Caco-2 (cell line): ENCODE data around the gene STK36. TPM values are rescaled to one million over a fixed set of nuclear protein-coding genes. Genes with fewer than 3 reads are reported as not detected.

ENCODE experiments used
- BruUV-seq: library from RNA; stranded (reverse); fragments of 400-500 nt; replicated peaks from 2 replicates; lab custom pipeline; 2021; lab: Mats Ljungman, UMichigan
- CTCF ChIA-PET: fragments of 300-600 bp; sonication (Branson Sonifier 250); formaldehyde crosslinking; loops from one replicate; lab custom pipeline; 2022; ENCODE audit warnings: antibody characterized with exemption; lab: Charles Lee
- POLR2A ChIA-PET: fragments of 300-600 bp; sonication (Branson Sonifier 250); formaldehyde crosslinking; loops from one replicate; lab custom pipeline; 2022; ENCODE audit warnings: antibody characterized with exemption; lab: Charles Lee
- DNase-seq, 2 experiments: peaks; one replicate each; pipeline versions ENCODE4 v3.0.0 to v3.0.0-alpha.2; 2020 to 2022
- H3K27me3 ChIP-seq: replicated peaks from 2 replicates; pipeline ENCODE4 v1.6.0; 2011; ENCODE audit warnings: low read length; ENCODE audit not compliant: control insufficient read depth, insufficient read depth
- H3K36me3 ChIP-seq: 2 replicates; pipeline ENCODE4 v1.5.1; 2011; ENCODE audit warnings: low read length; ENCODE audit not compliant: control insufficient read depth, insufficient read depth
- H3K4me1 ChIP-seq: fragments of 250-450 bp; sonication (Bioruptor Pico); 2 replicates; pipeline ENCODE4 v1.5.1; 2020; ENCODE audit warnings: mild to moderate bottlenecking
- H3K4me3 ChIP-seq: 2 replicates; pipeline ENCODE4 v1.5.1; 2011; ENCODE audit warnings: low read depth, mild to moderate bottlenecking, control low read depth, low read length
- H3K9me3 ChIP-seq: fragments of 250-450 bp; sonication (Bioruptor Pico); 2 replicates; pipeline ENCODE4 v1.5.1; 2020; ENCODE audit warnings: mild to moderate bottlenecking, moderate library complexity
- H3K27ac Mint-ChIP-seq: one replicate; pipeline ENCODE4 v1.8.0; 2022; ENCODE audit warnings: mixed read lengths; ENCODE audit not compliant: unreplicated experiment
- H3K27me3 Mint-ChIP-seq: one replicate; pipeline ENCODE4 v1.8.0; 2022; ENCODE audit warnings: mixed read lengths; ENCODE audit not compliant: insufficient read depth, unreplicated experiment
- H3K36me3 Mint-ChIP-seq: one replicate; pipeline ENCODE4 v1.8.0; 2022; ENCODE audit warnings: mild to moderate bottlenecking, mixed read lengths; ENCODE audit not compliant: insufficient read depth, unreplicated experiment
- H3K4me1 Mint-ChIP-seq: one replicate; pipeline ENCODE4 v1.8.0; 2022; ENCODE audit warnings: low read depth, mixed read lengths; ENCODE audit not compliant: unreplicated experiment
- H3K4me3 Mint-ChIP-seq: one replicate; pipeline ENCODE4 v1.8.0; 2022; ENCODE audit warnings: mild to moderate bottlenecking, moderate library complexity, mixed read lengths; ENCODE audit not compliant: unreplicated experiment
- H3K9me3 Mint-ChIP-seq: one replicate; pipeline ENCODE4 v1.8.0; 2022; ENCODE audit warnings: mixed read lengths; ENCODE audit not compliant: unreplicated experiment
- CTCF ChIP-seq, 2 experiments: fragments of 200-600 bp in 1 of 2; IDR thresholded peaks; 1 replicate in 1 of 2; 2 replicates in 1 of 2; pipeline versions ENCODE4 v1.5.1 to v1.8.0; 2011 to 2022; ENCODE audit warnings: antibody characterized with exemption in 1 of 2, control low read depth in 1 of 2, inconsistent platforms in 1 of 2, low read depth in 1 of 2, low read length in 1 of 2, mild to moderate bottlenecking in 1 of 2, moderate library complexity in 1 of 2; ENCODE audit not compliant: insufficient read depth in 1 of 2, severe bottlenecking in 1 of 2, unreplicated experiment in 1 of 2
- intact Hi-C: fragments of 100-400 bp; cut with micrococcal nuclease; formaldehyde crosslinking; loops from one replicate; pipeline ENCODE4 v1.10.0; 2022; ENCODE audit not compliant: unreplicated experiment
- total RNA-seq: library from RNA; stranded (reverse); gene quantifications from 2 replicates; pipeline ENCODE4 v1.2.3, GENCODE V29; 2022

STK36 gene
- total RNA-seq, 1 experiment from 2014 or later = 44.1 TPM

- CTCF ChIA-PET = interaction anchor here (1.0 kb wide), 1 partner anchor 9 kb away, joined by 3 read pairs; the partner anchor contains the start of gene TTLL4
- intact Hi-C loops = loop anchor here (10.0 kb wide), 1 partner anchor 245 kb away; no protein-coding TSS in a partner anchor
Observed at GRCh38 chr2:218719457-218719856, 47.6 kb downstream of the STK36 start.

GRCh38 chr2:218720048-218721041 lies 48.5 kb downstream of the STK36 start:
- Histone ChIP-seq H3K27me3 (no peaks in the 10 kb centered on the region), H3K4me3 (no peak overlapping the region), H3K36me3 (no peaks in the 10 kb centered on the region), H3K9me3 (no peaks in the 10 kb centered on the region), H3K4me1 (no peaks in the 10 kb centered on the region; the same call in 1 of the 2 replicates)
- no peak for TF ChIP-seq CTCF (IDR thresholded peaks at IDR 0.05; ENCODE audit: insufficient read depth in 1 of 2, low read depth in 1 of 2, low read length in 1 of 2, severe bottlenecking in 1 of 2, unreplicated experiment in 1 of 2)
- Mint-ChIP-seq H3K9me3 (no peaks in the 10 kb centered on the region), H3K27me3 (no peaks in the 10 kb centered on the region), H3K36me3 (peaks cover 18% of the 10 kb centered on the region), H3K4me3 (no peak overlapping the region), H3K4me1 (peaks cover 6% of the 10 kb centered on the region), H3K27ac (no peak overlapping the region)
- ChIA-PET CTCF (interaction anchor here (1.2 kb wide), 1 partner anchor 127 kb away, joined by 3 read pairs; no protein-coding TSS in a partner anchor), POLR2A (no interaction called here)
- no TSS peak for BruUV-seq
- DNase-seq = no peak
- intact Hi-C loops = no loop called here

More at GRCh38 chr2:218719457-218719856, 47.6 kb downstream of the STK36 start:
- DNase-seq = no peak
- no peaks in the 10 kb centered on the region for H3K27me3 Mint-ChIP-seq
- no peak overlapping the region for H3K27ac Mint-ChIP-seq
- peaks cover 14% of the 10 kb centered on the region for H3K36me3 Mint-ChIP-seq
- Histone ChIP-seq H3K9me3 (no peaks in the 10 kb centered on the region), H3K4me3 (no peak overlapping the region), H3K36me3 (no peaks in the 10 kb centered on the region), H3K4me1 (no peaks in the 10 kb centered on the region; the same call in 1 of the 2 replicates), H3K27me3 (no peaks in the 10 kb centered on the region)
- no peaks in the 10 kb centered on the region for H3K9me3 Mint-ChIP-seq
- peaks cover 6% of the 10 kb centered on the region for H3K4me1 Mint-ChIP-seq
- POLR2A ChIA-PET = no interaction called here
- TF ChIP-seq CTCF (IDR thresholded peaks at IDR 0.05; ENCODE audit: insufficient read depth in 1 of 2, low read depth in 1 of 2, low read length in 1 of 2, severe bottlenecking in 1 of 2, unreplicated experiment in 1 of 2) = no peak
- H3K4me3 Mint-ChIP-seq = no peak overlapping the region
- BruUV-seq = no TSS peak

- Mint-ChIP-seq H3K4me1 (peaks cover 6% of the 10 kb centered on the region), H3K4me3 (no peak overlapping the region), H3K36me3 (peaks cover 23% of the 10 kb centered on the region), H3K27me3 (no peaks in the 10 kb centered on the region), H3K27ac (no peak overlapping the region), H3K9me3 (no peaks in the 10 kb centered on the region)
- H3K4me1 ChIP-seq = no peaks in the 10 kb centered on the region; the same call in 1 of the 2 replicates
- no peaks in the 10 kb centered on the region for H3K27me3 ChIP-seq
- DNase-seq = no peak
- ChIA-PET POLR2A (no interaction called here), CTCF (interaction anchor here (0.6 to 1.2 kb wide), 2 partner anchors 62 to 126 kb away, joined by 3 to 4 read pairs; partner anchors contain the start of genes BCS1L and ZNF142)
- H3K36me3 ChIP-seq = no peaks in the 10 kb centered on the region
- intact Hi-C loops = no loop called here
- H3K9me3 ChIP-seq = peaks cover 10% of the 10 kb centered on the region
- no peak for TF ChIP-seq CTCF (IDR thresholded peaks at IDR 0.05; ENCODE audit: insufficient read depth in 1 of 2, low read depth in 1 of 2, low read length in 1 of 2, severe bottlenecking in 1 of 2, unreplicated experiment in 1 of 2)
- H3K4me3 ChIP-seq = no peak overlapping the region
- BruUV-seq = no TSS peak
Observed at GRCh38 chr2:218721488-218721887, 49.6 kb downstream of the STK36 start.
